Stimulated activated CD4-positive, alpha-beta T cell treated with anti-CD3 and anti-CD28 coated beads, Interleukin-2, amount 100 ng/mL, for 24 hours (primary cell): ENCODE results near the gene DNASE1L2.
"Not testable (repeated sequence)": the region's sequence is repeated elsewhere in the genome, so short reads cannot be mapped to it uniquely, and the experiment has no call there.

Experiments
- DNase-seq, 2 donors: peaks; one replicate each; pipeline ENCODE4 v3.0.0-alpha.2; 2020

DNASE1L2 gene

GRCh38 chr16:2226245-2226793 lies 9.9 kb upstream of the DNASE1L2 start:
- DNase-seq, result no peak

GRCh38 chr16:2226918-2227317 lies 9.3 kb upstream of the DNASE1L2 start:
- no peak for DNase-seq

- DNase-seq, result no peak
These were observed 8.0 kb upstream of the DNASE1L2 start for GRCh38 chr16:2228161-2228824.

- no peak for DNase-seq
These were observed 7.2 kb upstream of the DNASE1L2 start for GRCh38 chr16:2229091-2229490.

- no peak for DNase-seq
These were observed 6.5 kb upstream of the DNASE1L2 start for GRCh38 chr16:2229632-2230250.

GRCh38 chr16:2230376-2230775 lies 5.9 kb upstream of the DNASE1L2 start:
- DNase-seq, result no peak

GRCh38 chr16:2231016-2231931 lies 5.0 kb upstream of the DNASE1L2 start:
- DNase-seq, result no peak

GRCh38 chr16:2232094-2232990 lies 3.9 kb upstream of the DNASE1L2 start:
- no peak for DNase-seq

- no peak for DNase-seq
These were observed 3.0 kb upstream of the DNASE1L2 start for GRCh38 chr16:2233046-2233775.

GRCh38 chr16:2233872-2234812 lies 2.1 kb upstream of the DNASE1L2 start:
- no peak for DNase-seq

GRCh38 chr16:2234813-2235170 lies 1.5 kb upstream of the DNASE1L2 start:
- no peak for DNase-seq

GRCh38 chr16:2235234-2235651 lies 1.0 kb upstream of the DNASE1L2 start:
- DNase-seq, result no peak

- DNase-seq, result no peak
These were observed 428 bp upstream of the DNASE1L2 start for GRCh38 chr16:2235695-2236336.

GRCh38 chr16:2237102-2237482 lies 848 bp downstream of the DNASE1L2 start:
- no peak for DNase-seq

- no peak for DNase-seq
These were observed 1.4 kb downstream of the DNASE1L2 start for GRCh38 chr16:2237493-2238149.

GRCh38 chr16:2238150-2238837 lies 2.0 kb downstream of the DNASE1L2 start:
- no peak for DNase-seq

- DNase-seq, result no peak
These were observed 2.8 kb downstream of the DNASE1L2 start for GRCh38 chr16:2238838-2239675.

- DNase-seq, result not testable (repeated sequence)
These were observed 4.1 kb downstream of the DNASE1L2 start for GRCh38 chr16:2240331-2240730.
